ENCODE data around the gene SH3PXD2A.

- TF ChIP-seq EZH2 (IDR thresholded peaks at IDR 0.05; ENCODE audit: borderline replicate concordance, insufficient read depth, low read depth, low read length, poor library complexity, severe bottlenecking) (no peak), CTCF (IDR thresholded peaks at IDR 0.05) (no peak)
Observed at GRCh38 chr10:103839519-103839871, 15.9 kb downstream of the SH3PXD2A start.
